Colonic mucosa (tissue), 4 donors: ENCODE results near the gene CNDP1. TPM values are rescaled to one million over a fixed set of nuclear protein-coding genes. Genes with fewer than 3 reads are reported as not detected.

Source experiments
- DNase-seq: peaks from one replicate; pipeline ENCODE4 v3.0.0-alpha.2; 2020
- H3K27ac ChIP-seq: fragments of 200-600 bp; one replicate; pipeline ENCODE4 v1.8.0; 2021
- H3K27me3 ChIP-seq: fragments of 200-600 bp; one replicate; pipeline ENCODE4 v1.8.0; 2021
- H3K36me3 ChIP-seq: fragments of 200-600 bp; one replicate; pipeline ENCODE4 v1.8.0; 2021
- H3K4me1 ChIP-seq: fragments of 200-600 bp; one replicate; pipeline ENCODE4 v1.8.0; 2021; ENCODE audit warnings: mild to moderate bottlenecking
- H3K4me3 ChIP-seq: fragments of 200-600 bp; one replicate; pipeline ENCODE4 v1.8.0; 2021
- H3K9ac ChIP-seq, 2 donors: one replicate each; pipeline ENCODE4 v1.7.0; 2013; ENCODE audit warnings: control low read depth in 2 of 2, low read depth in 2 of 2, low read length in 2 of 2
- H3K9me3 ChIP-seq: fragments of 200-600 bp; one replicate; pipeline ENCODE4 v1.8.0; 2021
- CTCF ChIP-seq: fragments of 200-600 bp; IDR thresholded peaks from one replicate; pipeline ENCODE4 v1.8.0; 2022; ENCODE audit warnings: antibody characterized with exemption, mild to moderate bottlenecking
- intact Hi-C: fragments of 100-400 bp; cut with DNase I; formaldehyde crosslinking; loops from one replicate; pipeline ENCODE4 v1.14.1; 2022
- total RNA-seq, 2 donors: library from RNA; stranded (reverse); fragmentation: NEBNext Ultra II Directional in 1 of 2; extraction: Animal tissue kit (Norgen Biotek cat#: 25700) in 1 of 2; gene quantifications; one replicate each; pipeline ENCODE4 v1.2.1, GENCODE V29; 2021
- donor health status: healthy.
- donor health status: DM: no; HTN: no; CAD: no.
- donor health status: DM: no; HTN: no; CAD: no.

CNDP1 gene
- total RNA-seq, 2 donors from 2014 or later: 0.10 TPM; not detected in 1

GRCh38 chr18:74551452-74551851 lies 17.2 kb downstream of the CNDP1 start:
- Histone ChIP-seq H3K4me1 (no peaks in the 10 kb centered on the region), H3K9me3 (no peaks in the 10 kb centered on the region), H3K4me3 (no peak overlapping the region), H3K9ac (no peak overlapping the region), H3K27ac (no peak overlapping the region), H3K36me3 (no peaks in the 10 kb centered on the region), H3K27me3 (no peaks in the 10 kb centered on the region)
- no peak for TF ChIP-seq CTCF
- DNase-seq: no peak
- intact Hi-C loops: loop anchor here (10.0 kb wide), 1 partner anchor 357 kb away; no protein-coding TSS in a partner anchor

GRCh38 chr18:74551936-74552555 lies 17.7 kb downstream of the CNDP1 start:
- H3K4me1 ChIP-seq: no peaks in the 10 kb centered on the region
- no peaks in the 10 kb centered on the region for H3K27me3 ChIP-seq
- H3K9me3 ChIP-seq: no peaks in the 10 kb centered on the region
- peak; percentile 79 for TF ChIP-seq CTCF
- no peak overlapping the region for H3K27ac ChIP-seq
- peak; percentile 90 for DNase-seq
- intact Hi-C loops: loop anchor here (2.0 to 10.0 kb wide), 2 partner anchors 199 to 357 kb away; no protein-coding TSS in a partner anchor
- no peak overlapping the region for H3K4me3 ChIP-seq
- H3K36me3 ChIP-seq: no peaks in the 10 kb centered on the region
- H3K9ac ChIP-seq: no peak overlapping the region

- no peaks in the 10 kb centered on the region for H3K9me3 ChIP-seq
- no peaks in the 10 kb centered on the region for H3K27me3 ChIP-seq
- H3K9ac ChIP-seq: no peak overlapping the region
- intact Hi-C loops: loop anchor here (10.0 kb wide), 1 partner anchor 361 kb away; no protein-coding TSS in a partner anchor
- no peaks in the 10 kb centered on the region for H3K36me3 ChIP-seq
- no peak overlapping the region for H3K27ac ChIP-seq
- DNase-seq: no peak
- H3K4me1 ChIP-seq: no peaks in the 10 kb centered on the region
- no peak overlapping the region for H3K4me3 ChIP-seq
- TF ChIP-seq CTCF: no peak
These were observed 21.8 kb downstream of the CNDP1 start for GRCh38 chr18:74556126-74556525.

GRCh38 chr18:74558096-74558495 lies 23.8 kb downstream of the CNDP1 start:
- Histone ChIP-seq H3K4me3 (no peak overlapping the region), H3K27ac (no peak overlapping the region), H3K9me3 (no peaks in the 10 kb centered on the region), H3K9ac (no peak overlapping the region), H3K4me1 (no peaks in the 10 kb centered on the region), H3K36me3 (no peaks in the 10 kb centered on the region), H3K27me3 (no peaks in the 10 kb centered on the region)
- TF ChIP-seq CTCF: no peak
- intact Hi-C loops: loop anchor here (10.0 kb wide), 1 partner anchor 363 kb away; no protein-coding TSS in a partner anchor
- no peak for DNase-seq

- no peaks in the 10 kb centered on the region for H3K4me1 ChIP-seq
- H3K4me3 ChIP-seq: no peak overlapping the region
These were observed 27.9 kb downstream of the CNDP1 start for GRCh38 chr18:74562131-74562730.

More at GRCh38 chr18:74562131-74562730, 27.9 kb downstream of the CNDP1 start:
- Histone ChIP-seq H3K36me3 (no peaks in the 10 kb centered on the region), H3K27me3 (no peaks in the 10 kb centered on the region), H3K27ac (no peak overlapping the region), H3K9ac (no peak overlapping the region), H3K9me3 (no peaks in the 10 kb centered on the region)
- no peak for TF ChIP-seq CTCF
- DNase-seq: no peak
- intact Hi-C loops: no loop called here
